Left ventricle myocardium inferior (tissue), 1 donor: ENCODE results near the gene CACFD1. TPM values are rescaled to one million over a fixed set of nuclear protein-coding genes. Genes with fewer than 3 reads are reported as not detected.
A peak's percentile ranks its signal among the peaks of the same experiment; 100 is the strongest.

Source experiments
- DNase-seq: peaks from one replicate; pipeline ENCODE4 v3.0.0-alpha.2; 2020
- H3K27ac ChIP-seq: fragments of 200-600 bp; replicated peaks from 2 replicates; pipeline ENCODE4 v1.8.0; 2021
- H3K27me3 ChIP-seq: fragments of 200-600 bp; 2 replicates; pipeline ENCODE4 v1.8.0; 2021; ENCODE audit warnings: low read depth
- H3K36me3 ChIP-seq: fragments of 200-600 bp; 2 replicates; pipeline ENCODE4 v1.8.0; 2021
- H3K4me1 ChIP-seq: fragments of 200-600 bp; 2 replicates; pipeline ENCODE4 v1.8.0; 2021
- H3K4me3 ChIP-seq: fragments of 200-600 bp; 2 replicates; pipeline ENCODE4 v1.8.0; 2021; ENCODE audit warnings: mild to moderate bottlenecking, moderate library complexity
- H3K9me3 ChIP-seq: fragments of 200-600 bp; replicated peaks from 2 replicates; pipeline ENCODE4 v1.8.0; 2021
- CTCF ChIP-seq: fragments of 200-600 bp; IDR thresholded peaks from 2 replicates; pipeline ENCODE4 v1.8.0; 2021; ENCODE audit warnings: antibody characterized with exemption, mild to moderate bottlenecking, borderline replicate concordance
- intact Hi-C: fragments of 100-400 bp; cut with micrococcal nuclease; formaldehyde crosslinking; loops from one replicate; pipeline ENCODE4 v1.11.0; 2022
- total RNA-seq: library from RNA; stranded (reverse); fragmentation: NEBNext Ultra II Directional; extraction: Animal tissue kit (Norgen Biotek cat#: 25700); gene quantifications from one replicate; pipeline ENCODE4 v1.2.1, GENCODE V29; 2021
- donor health status: DM: no; HTN: yes; CAD: no; lungs with severe emphysema.

Gene CACFD1
- total RNA-seq, 1 donor from 2014 or later = 11.5 TPM

GRCh38 chr9:133455936-133456335, 3.8 kb upstream of the CACFD1 start:
- Histone ChIP-seq H3K27me3 (no peaks in the 10 kb centered on the region), H3K36me3 (no peaks in the 10 kb centered on the region), H3K27ac (no peak overlapping the region), H3K4me3 (no peak overlapping the region), H3K4me1 (peaks cover 18% of the 10 kb centered on the region), H3K9me3 (no peaks in the 10 kb centered on the region)
- TF ChIP-seq CTCF = no peak
- no peak for DNase-seq
- intact Hi-C loops = no loop called here

- no peak for DNase-seq
- intact Hi-C loops = no loop called here
- TF ChIP-seq CTCF = no peak
- H3K4me3 ChIP-seq = no peak overlapping the region
- no peaks in the 10 kb centered on the region for H3K36me3 ChIP-seq
- no peaks in the 10 kb centered on the region for H3K27me3 ChIP-seq
- peaks cover 20% of the 10 kb centered on the region for H3K4me1 ChIP-seq
- no peak overlapping the region for H3K27ac ChIP-seq
- no peaks in the 10 kb centered on the region for H3K9me3 ChIP-seq
These were observed 3.4 kb upstream of the CACFD1 start for GRCh38 chr9:133456409-133456808.

- no peak for DNase-seq
- Histone ChIP-seq H3K9me3 (no peaks in the 10 kb centered on the region), H3K27me3 (no peaks in the 10 kb centered on the region), H3K27ac (no peak overlapping the region), H3K36me3 (no peaks in the 10 kb centered on the region), H3K4me3 (no peak overlapping the region), H3K4me1 (peaks cover 20% of the 10 kb centered on the region)
- no peak for TF ChIP-seq CTCF
- intact Hi-C loops = no loop called here
These were observed 2.5 kb upstream of the CACFD1 start for GRCh38 chr9:133457233-133457632.

- Histone ChIP-seq H3K36me3 (no peaks in the 10 kb centered on the region), H3K27ac (no peak overlapping the region), H3K4me3 (no peak overlapping the region), H3K4me1 (peaks cover 20% of the 10 kb centered on the region), H3K9me3 (no peaks in the 10 kb centered on the region), H3K27me3 (no peaks in the 10 kb centered on the region)
- intact Hi-C loops = no loop called here
- no peak for TF ChIP-seq CTCF
- no peak for DNase-seq
These were observed 2.0 kb upstream of the CACFD1 start for GRCh38 chr9:133457748-133458147.

- intact Hi-C loops = no loop called here
- Histone ChIP-seq H3K4me3 (peak overlapping the region; percentile 79), H3K4me1 (peaks cover 20% of the 10 kb centered on the region), H3K27me3 (no peaks in the 10 kb centered on the region), H3K9me3 (no peaks in the 10 kb centered on the region), H3K36me3 (no peaks in the 10 kb centered on the region), H3K27ac (peak overlapping the region; percentile 95)
- no peak for TF ChIP-seq CTCF
- no peak for DNase-seq
These were observed 1.0 kb upstream of the CACFD1 start for GRCh38 chr9:133458643-133459312.
